Heart left ventricle (tissue), 13 donors: ENCODE results near the gene RIMS1.

ENCODE experiments used
- CTCF ChIP-seq, 12 donors: fragments of 200-600 bp; sonication (generic) in 4 of 12; IDR thresholded peaks; one replicate each; pipeline versions ENCODE4 v1.5.0 to v1.8.0; 2018 to 2022; ENCODE audit warnings: antibody characterized with exemption in 12 of 12, mild to moderate bottlenecking in 5 of 12
- POLR2A ChIP-seq, 2 donors: fragments of 450-650 bp; IDR thresholded peaks; one replicate each; pipeline ENCODE4 v1.6.1; 2017; ENCODE audit warnings: antibody characterized with exemption in 2 of 2, mild to moderate bottlenecking in 2 of 2, moderate library complexity in 2 of 2
- donor health status: ischemic (EF 13 %, LVEDD 7.1; RV severe dilation, severe dysfunction).
- donor health status: DM: no; HTN: yes; CAD: no.
- donor health status: DM: no; HTN: no; CAD: no.
- donor health status: ischemic (EF 25% LVEDD 6.9; RV normal size, moderate dysfunction).
- donor health status: ischemic (EF 25% LVEDD 5.7; RV mildly dilated, moderate dysfunction).
- donor health status: ischemic (EF 35%, LVEDD 5.7; RV mildly dilated, moderate dysfunction).
- donor health status: nonischemic (EF 11% LVEDD 7.7; RV severe dilation, severe dysfunction).
- donor health status: DM: yes; HTN: yes; CAD: no.
- donor health status: PGD.
- donor health status: ischemic (EF 29% LVEDD 5.4; RV normal size, mild dysfunction).
- donor health status: nonischemic (EF 23%, LVEDD 6.1; RV moderate dilation, normal function).

GRCh38 chr6:72367439-72367838, 481.1 kb downstream of the RIMS1 start:
- no peak for TF ChIP-seq POLR2A (IDR thresholded peaks at IDR 0.05)
- TF ChIP-seq CTCF (IDR thresholded peaks at IDR 0.05) = no peak
